ENCODE measurements around the gene KANTR. TPM values are rescaled to one million over a fixed set of nuclear protein-coding genes. Genes with fewer than 3 reads are reported as not detected.
A peak's percentile ranks its signal among the peaks of the same experiment; 100 is the strongest.

Gene KANTR
- total RNA-seq, 1 donor from 2014 or later = 10.5 TPM

DNA sequence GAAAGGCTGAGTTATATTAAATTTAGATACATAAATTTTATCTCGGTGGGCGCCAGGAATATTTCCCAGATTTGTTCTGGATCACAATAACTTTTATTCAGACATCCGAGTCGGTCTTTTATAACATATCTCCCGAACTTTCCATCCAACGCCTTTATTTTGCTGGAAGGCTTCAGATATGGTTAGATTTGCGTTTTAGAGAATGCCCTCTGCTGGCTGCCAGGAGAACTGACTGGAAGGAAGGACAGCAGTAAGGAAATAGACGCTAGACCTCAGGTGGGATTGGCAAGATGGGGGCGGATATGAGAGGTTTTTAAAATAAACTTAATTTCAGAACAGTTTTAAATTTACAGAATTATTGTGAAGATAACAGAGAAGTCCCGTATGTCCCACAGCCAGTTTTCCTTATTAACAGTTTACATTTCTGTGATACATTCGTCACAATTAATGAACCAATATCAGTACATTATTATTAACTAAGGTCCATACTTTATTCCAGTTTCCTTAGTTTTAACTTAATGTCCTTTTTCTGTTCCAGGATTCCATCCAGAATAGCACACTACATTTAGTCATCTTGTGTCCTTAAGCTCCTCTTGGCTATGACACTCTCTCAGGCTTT, 4.6 kb upstream of the KANTR start:
- Mint-ChIP-seq H3K9me3 (ENCODE audit: unreplicated experiment) (no peaks in the 10 kb centered on the region), H3K27me3 (ENCODE audit: unreplicated experiment) (no peaks in the 10 kb centered on the region), H3K4me3 (ENCODE audit: unreplicated experiment) (peak overlapping the region; percentile 92), H3K36me3 (ENCODE audit: low read depth, unreplicated experiment) (peaks cover 15% of the 10 kb centered on the region), H3K4me1 (ENCODE audit: unreplicated experiment) (peaks cover 18% of the 10 kb centered on the region), H3K27ac (ENCODE audit: unreplicated experiment) (peak overlapping the region; percentile 82)
- DNase-seq (ENCODE audit: low spot score) = no peak
- TF ChIP-seq, protein P1, sequence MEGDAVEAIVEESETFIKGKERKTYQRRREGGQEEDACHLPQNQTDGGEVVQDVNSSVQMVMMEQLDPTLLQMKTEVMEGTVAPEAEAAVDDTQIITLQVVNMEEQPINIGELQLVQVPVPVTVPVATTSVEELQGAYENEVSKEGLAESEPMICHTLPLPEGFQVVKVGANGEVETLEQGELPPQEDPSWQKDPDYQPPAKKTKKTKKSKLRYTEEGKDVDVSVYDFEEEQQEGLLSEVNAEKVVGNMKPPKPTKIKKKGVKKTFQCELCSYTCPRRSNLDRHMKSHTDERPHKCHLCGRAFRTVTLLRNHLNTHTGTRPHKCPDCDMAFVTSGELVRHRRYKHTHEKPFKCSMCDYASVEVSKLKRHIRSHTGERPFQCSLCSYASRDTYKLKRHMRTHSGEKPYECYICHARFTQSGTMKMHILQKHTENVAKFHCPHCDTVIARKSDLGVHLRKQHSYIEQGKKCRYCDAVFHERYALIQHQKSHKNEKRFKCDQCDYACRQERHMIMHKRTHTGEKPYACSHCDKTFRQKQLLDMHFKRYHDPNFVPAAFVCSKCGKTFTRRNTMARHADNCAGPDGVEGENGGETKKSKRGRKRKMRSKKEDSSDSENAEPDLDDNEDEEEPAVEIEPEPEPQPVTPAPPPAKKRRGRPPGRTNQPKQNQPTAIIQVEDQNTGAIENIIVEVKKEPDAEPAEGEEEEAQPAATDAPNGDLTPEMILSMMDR (IDR thresholded peaks at IDR 0.05; ENCODE audit: unreplicated experiment) = peak; percentile 59

DNA sequence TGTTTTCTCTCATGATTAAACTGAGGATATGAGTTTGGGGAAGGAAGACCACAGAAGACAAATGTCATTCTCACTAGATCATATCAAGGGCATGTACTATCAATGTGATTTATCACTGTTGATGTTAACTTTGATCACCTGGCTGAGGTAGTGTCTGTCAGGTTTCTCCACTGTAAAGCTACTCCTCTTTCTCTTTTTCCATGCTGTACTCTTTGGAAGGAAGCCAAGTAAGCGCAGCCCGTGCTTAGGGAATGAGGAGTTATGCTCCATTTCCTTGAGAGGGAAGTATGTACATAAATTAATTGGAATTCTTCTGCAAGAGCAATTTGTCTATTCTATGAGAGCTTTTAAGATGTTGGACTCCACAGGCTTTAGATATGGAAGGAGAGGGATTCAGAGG, 4.0 kb upstream of the KANTR start:
- DNase-seq (ENCODE audit: low spot score) = no peak
- no peak overlapping the region for H3K4me3 Mint-ChIP-seq (ENCODE audit: unreplicated experiment)
- H3K27me3 Mint-ChIP-seq (ENCODE audit: unreplicated experiment) = no peaks in the 10 kb centered on the region
- H3K36me3 Mint-ChIP-seq (ENCODE audit: low read depth, unreplicated experiment) = peaks cover 11% of the 10 kb centered on the region
- no peaks in the 10 kb centered on the region for H3K9me3 Mint-ChIP-seq (ENCODE audit: unreplicated experiment)
- peaks cover 18% of the 10 kb centered on the region for H3K4me1 Mint-ChIP-seq (ENCODE audit: unreplicated experiment)
- TF ChIP-seq, protein P1 (IDR thresholded peaks at IDR 0.05; ENCODE audit: unreplicated experiment) = no peak
- H3K27ac Mint-ChIP-seq (ENCODE audit: unreplicated experiment) = no peak overlapping the region

DNA sequence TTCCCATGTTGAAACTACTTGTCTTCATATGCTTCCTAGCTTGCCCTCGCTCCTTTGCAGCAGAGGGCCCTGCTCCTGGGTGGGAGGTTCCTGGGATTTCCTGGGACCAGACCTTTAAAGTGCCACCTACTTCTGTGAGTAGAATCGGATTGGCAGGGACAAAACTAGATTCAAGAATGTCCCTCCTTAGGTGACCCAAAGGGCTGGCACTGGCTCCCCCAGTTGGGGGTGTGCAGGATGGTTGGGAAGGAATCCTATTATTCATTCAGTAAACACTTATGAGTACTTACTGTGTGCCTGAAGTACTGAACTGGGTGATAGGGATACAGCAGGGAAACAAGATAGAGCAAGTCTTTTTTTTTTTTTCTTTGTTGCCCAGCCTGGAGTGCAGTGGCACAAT, 2.6 kb upstream of the KANTR start:
- TF ChIP-seq, protein P1 (IDR thresholded peaks at IDR 0.05; ENCODE audit: unreplicated experiment) = no peak
- Mint-ChIP-seq H3K27me3 (ENCODE audit: unreplicated experiment) (peaks cover 1% of the 10 kb centered on the region), H3K4me3 (ENCODE audit: unreplicated experiment) (no peak overlapping the region), H3K9me3 (ENCODE audit: unreplicated experiment) (no peaks in the 10 kb centered on the region), H3K27ac (ENCODE audit: unreplicated experiment) (no peak overlapping the region), H3K4me1 (ENCODE audit: unreplicated experiment) (peaks cover 13% of the 10 kb centered on the region), H3K36me3 (ENCODE audit: low read depth, unreplicated experiment) (peaks cover 1% of the 10 kb centered on the region)
- no peak for DNase-seq (ENCODE audit: low spot score)

DNA sequence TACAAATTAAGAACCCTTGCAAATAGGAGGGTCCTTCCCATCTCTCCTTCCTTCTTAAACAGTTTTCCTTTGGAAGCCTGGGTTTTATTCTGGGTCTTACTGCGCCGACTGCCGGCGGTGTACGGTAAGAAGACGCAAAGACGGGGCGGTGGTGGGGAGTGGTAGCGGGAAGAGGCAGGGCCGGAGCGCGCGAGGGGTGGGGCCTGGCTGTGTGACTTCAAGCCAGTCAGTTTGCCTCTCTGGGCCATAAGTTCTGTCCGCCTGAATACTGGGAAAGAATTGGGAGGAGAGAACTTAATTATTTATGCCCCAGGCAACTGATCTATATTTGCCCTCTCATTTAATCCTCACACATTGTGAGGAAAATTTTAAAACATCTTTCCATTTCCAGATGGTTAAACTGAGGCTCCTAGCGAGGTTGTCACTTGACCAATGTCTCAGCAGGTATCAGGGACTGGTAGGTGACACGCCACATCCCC, 726 bp upstream of the KANTR start:
- Mint-ChIP-seq H3K9me3 (ENCODE audit: unreplicated experiment) (no peaks in the 10 kb centered on the region), H3K27me3 (ENCODE audit: unreplicated experiment) (peaks cover 1% of the 10 kb centered on the region), H3K27ac (ENCODE audit: unreplicated experiment) (peak overlapping the region; percentile 77), H3K36me3 (ENCODE audit: low read depth, unreplicated experiment) (no peaks in the 10 kb centered on the region), H3K4me1 (ENCODE audit: unreplicated experiment) (peaks cover 3% of the 10 kb centered on the region), H3K4me3 (ENCODE audit: unreplicated experiment) (peak overlapping the region; percentile 76)
- DNase-seq (ENCODE audit: low spot score) = peak; percentile 73
- TF ChIP-seq, protein P1 (IDR thresholded peaks at IDR 0.05; ENCODE audit: unreplicated experiment) = peak; percentile 26

DNA sequence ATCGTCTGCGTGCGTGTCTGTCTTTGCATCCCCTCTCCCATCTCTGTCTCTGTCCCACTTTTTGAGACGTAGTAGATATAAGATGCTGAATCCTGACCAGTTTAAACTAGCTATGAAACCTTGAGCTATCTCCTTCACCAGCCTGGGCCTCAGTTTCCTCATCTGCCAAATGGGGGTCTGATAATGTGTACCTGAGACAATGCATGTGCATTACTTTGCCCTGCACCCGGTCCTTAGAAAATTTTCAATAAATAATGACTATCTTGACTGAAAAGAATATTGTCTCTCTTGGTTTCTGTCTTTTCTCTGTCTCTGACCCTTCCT, 602 bp downstream of the KANTR start:
- Mint-ChIP-seq H3K4me1 (ENCODE audit: unreplicated experiment) (no peaks in the 10 kb centered on the region), H3K36me3 (ENCODE audit: low read depth, unreplicated experiment) (peaks cover 4% of the 10 kb centered on the region), H3K4me3 (ENCODE audit: unreplicated experiment) (peak overlapping the region; percentile 97), H3K9me3 (ENCODE audit: unreplicated experiment) (no peaks in the 10 kb centered on the region), H3K27ac (ENCODE audit: unreplicated experiment) (peak overlapping the region; percentile 75), H3K27me3 (ENCODE audit: unreplicated experiment) (peaks cover 1% of the 10 kb centered on the region)
- no peak for DNase-seq (ENCODE audit: low spot score)
- TF ChIP-seq, protein P1 (IDR thresholded peaks at IDR 0.05; ENCODE audit: unreplicated experiment) = no peak

All from endothelial cell (in vitro differentiated cells).